NCI-H2227 treated with DMSO at 0.1 percent for 48 hours (cell line): ENCODE data around the gene ADGRF4.
A peak's percentile ranks its signal among the peaks of the same experiment; 100 is the strongest.

ENCODE experiments used
- DNase-seq: peaks from one replicate; lab custom pipeline; 2025; lab: John Stamatoyannopoulos, UW

The ADGRF4 gene

GRCh38 chr6:47698342-47698787, at the start of gene ADGRF4:
Gene ADGRF4 (plus strand): TSS chr6:47698580. CDS start chr6:47707246, 8,666 bp downstream.
- no peak for DNase-seq

- DNase-seq: no peak
Measured at GRCh38 chr6:47650553-47651432, 47.6 kb upstream of the ADGRF4 start.

GRCh38 chr6:47651505-47651944, 46.9 kb upstream of the ADGRF4 start:
- DNase-seq: no peak

GRCh38 chr6:47653706-47654105, 44.7 kb upstream of the ADGRF4 start:
- DNase-seq: no peak

GRCh38 chr6:47654255-47654654, 44.1 kb upstream of the ADGRF4 start:
- DNase-seq: no peak

- no peak for DNase-seq
Measured at GRCh38 chr6:47655719-47656595, 42.4 kb upstream of the ADGRF4 start.

- no peak for DNase-seq
Measured at GRCh38 chr6:47661960-47662359, 36.4 kb upstream of the ADGRF4 start.

- DNase-seq: peak; percentile 16
Measured at GRCh38 chr6:47663462-47664216, 34.7 kb upstream of the ADGRF4 start.

GRCh38 chr6:47665112-47665511, 33.3 kb upstream of the ADGRF4 start:
- no peak for DNase-seq

GRCh38 chr6:47669684-47670513, 28.5 kb upstream of the ADGRF4 start:
- no peak for DNase-seq

- DNase-seq: no peak
Measured at GRCh38 chr6:47670851-47671250, 27.5 kb upstream of the ADGRF4 start.

- no peak for DNase-seq
Measured at GRCh38 chr6:47671777-47672176, 26.6 kb upstream of the ADGRF4 start.

- DNase-seq: no peak
Measured at GRCh38 chr6:47672816-47673215, 25.6 kb upstream of the ADGRF4 start.

GRCh38 chr6:47674673-47675072, 23.7 kb upstream of the ADGRF4 start:
- DNase-seq: no peak

GRCh38 chr6:47677381-47678100, 20.8 kb upstream of the ADGRF4 start:
- DNase-seq: no peak

GRCh38 chr6:47678739-47679138, 19.6 kb upstream of the ADGRF4 start:
- no peak for DNase-seq

GRCh38 chr6:47679322-47679906, 19.0 kb upstream of the ADGRF4 start:
- DNase-seq: no peak

GRCh38 chr6:47680051-47680450, 18.3 kb upstream of the ADGRF4 start:
- no peak for DNase-seq

GRCh38 chr6:47680724-47681123, 17.7 kb upstream of the ADGRF4 start:
- no peak for DNase-seq
